ENCODE measurements around the gene SH3PXD2A. TPM values are rescaled to one million over a fixed set of nuclear protein-coding genes. Genes with fewer than 3 reads are reported as not detected.

The SH3PXD2A gene
- total and polyA plus RNA-seq, 9 of the 15 experiments (the other 6 are each of a cell fraction or from before 2014, with no cell fraction given): 0.41 to 9.3 (median 2.5) TPM

- TF ChIP-seq MGA (IDR thresholded peaks at IDR 0.05) (no peak), ZNF79 (CRISPR knock-in tag; IDR thresholded peaks at IDR 0.05; ENCODE audit: low read depth) (no peak), MYBL2 (IDR thresholded peaks at IDR 0.05; ENCODE audit: low read depth) (no peak), MYBL2 (CRISPR knock-in tag; IDR thresholded peaks at IDR 0.05; ENCODE audit: borderline replicate concordance) (no peak)
Observed at GRCh38 chr10:103651783-103652476, 203.4 kb downstream of the SH3PXD2A start (continued).

All from K562 (cell line).